A549 (cell line): ENCODE data around the gene AIRE. TPM values are rescaled to one million over a fixed set of nuclear protein-coding genes. Genes with fewer than 3 reads are reported as not detected.
A peak's percentile ranks its signal among the peaks of the same experiment; 100 is the strongest.

Source experiments
- ATAC-seq, 2 experiments: fragments of 200-7000 bp in 1 of 2; fragments of >200 bp in 1 of 2; cut with Nextera tagmentation in 1 of 2; cut with Tn5 transposase in 1 of 2; 3 replicates each; pipeline versions ENCODE4 v1.8.0 to v1.9.1; 2018 to 2020; ENCODE audit warnings: mild to moderate bottlenecking in 1 of 2, moderate library complexity in 1 of 2
- CTCF ChIA-PET: fragments of 300-600 bp; sonication (Branson Sonifier 250); formaldehyde crosslinking; extraction: SDS; loops from one replicate; lab custom pipeline; 2021; ENCODE audit warnings: antibody characterized with exemption, inconsistent platforms; lab: Yijun Ruan, JAX
- POLR2A ChIA-PET: fragments of 350-600 bp; formaldehyde crosslinking; extraction: SDS; loops from one replicate; lab custom pipeline; 2021; ENCODE audit warnings: antibody characterized with exemption, inconsistent platforms; lab: Yijun Ruan, JAX
- DNase-seq, 2 experiments: peaks; one replicate each; pipeline versions ENCODE4 v3.0.0 to v3.0.0-alpha.2; 2011 to 2016; ENCODE audit warnings: low read depth in 1 of 2, low spot score in 1 of 2
- FAIRE-seq: peaks from 2 replicates; lab custom pipeline; 2011; peaks lifted over from hg19 to GRCh38; lab: Jason Lieb, UNC
- H3K27ac ChIP-seq, 2 experiments: fragments of >200 bp; sonication (Bioruptor Twin); formaldehyde crosslinking; 3 replicates each; pipeline ENCODE4 v1.5.1; 2016 to 2017
- H3K4me1 ChIP-seq: fragments of >200 bp; sonication (Bioruptor Twin); formaldehyde crosslinking; 3 replicates; pipeline ENCODE4 v1.6.1; 2016
- H3K4me2 ChIP-seq: fragments of >200 bp; sonication (Bioruptor Twin); formaldehyde crosslinking; 3 replicates; pipeline ENCODE4 v1.6.1; 2016
- H3K4me3 ChIP-seq: fragments of >200 bp; sonication (Bioruptor Twin); formaldehyde crosslinking; 3 replicates; pipeline ENCODE4 v1.5.1; 2016
- H3K9me3 ChIP-seq: fragments of >200 bp; sonication (Bioruptor Twin); formaldehyde crosslinking; 3 replicates; pipeline ENCODE4 v1.6.1; 2016
- ATOH8 ChIP-seq: fragments of 250-450 bp; sonication (Bioruptor Pico); IDR thresholded peaks from 2 replicates; pipeline ENCODE4 v1.5.0; 2020; ENCODE audit warnings: low read depth, mild to moderate bottlenecking, moderate library complexity
- CTCF ChIP-seq: fragments of >200 bp; sonication (Bioruptor Twin); formaldehyde crosslinking; IDR thresholded peaks from 3 replicates; pipeline ENCODE4 v1.5.1; 2016
- E2F6 ChIP-seq: IDR thresholded peaks from 2 replicates; pipeline ENCODE4 v1.6.1; 2012; ENCODE audit warnings: low read depth, borderline replicate concordance
- EP300 ChIP-seq, 2 experiments: fragments of >200 bp; sonication (Bioruptor Twin); formaldehyde crosslinking; IDR thresholded peaks; 2 replicates in 1 of 2; 3 replicates in 1 of 2; pipeline ENCODE4 v1.6.1; 2016 to 2017
- HMGXB4 ChIP-seq: fragments of 250-450 bp; sonication (Bioruptor Pico); IDR thresholded peaks from 2 replicates; pipeline ENCODE4 v1.5.0; 2021; ENCODE audit warnings: mild to moderate bottlenecking, moderate library complexity, borderline replicate concordance
- JUN ChIP-seq, 2 experiments: fragments of >200 bp; sonication (Bioruptor Twin); formaldehyde crosslinking; IDR thresholded peaks; 2 replicates in 1 of 2; 3 replicates in 1 of 2; pipeline ENCODE4 v1.6.1; 2016 to 2017
- JUNB ChIP-seq: fragments of >200 bp; sonication (Bioruptor Twin); formaldehyde crosslinking; IDR thresholded peaks from 2 replicates; pipeline ENCODE4 v1.6.1; 2016
- KDM1A ChIP-seq: fragments of 200-600 bp; sonication (generic); IDR thresholded peaks from 2 replicates; pipeline ENCODE4 v1.6.1; 2016; ENCODE audit warnings: low read depth, mild to moderate bottlenecking
- KDM5A ChIP-seq: fragments of 200-600 bp; sonication (generic); IDR thresholded peaks from 2 replicates; pipeline ENCODE4 v1.6.1; 2016; ENCODE audit warnings: antibody characterized with exemption, mild to moderate bottlenecking
- MAFK ChIP-seq: fragments of 450-650 bp; IDR thresholded peaks from 2 replicates; pipeline ENCODE4 v1.6.1; 2014; ENCODE audit not compliant: partially characterized antibody
- MAX ChIP-seq: IDR thresholded peaks from 2 replicates; pipeline ENCODE4 v1.6.1; 2012
- MAZ ChIP-seq: fragments of 150-350 bp; IDR thresholded peaks from 2 replicates; pipeline ENCODE4 v1.6.1; 2014; ENCODE audit warnings: antibody characterized with exemption, low read depth, low read length, borderline replicate concordance
- NFE2L2 ChIP-seq: fragments of 150-350 bp; conservative IDR thresholded peaks from 2 replicates; pipeline ENCODE4 v1.6.1; 2014; ENCODE audit warnings: low read length
- NPAS2 ChIP-seq: fragments of 250-450 bp; sonication (Bioruptor Pico); IDR thresholded peaks from 2 replicates; pipeline ENCODE4 v1.8.0; 2022; ENCODE audit warnings: mild to moderate bottlenecking, moderate library complexity, borderline replicate concordance
- NR3C1 ChIP-seq: fragments of >200 bp; sonication (Bioruptor Twin); formaldehyde crosslinking; IDR thresholded peaks from 3 replicates; pipeline ENCODE4 v1.6.1; 2017
- PBX3 ChIP-seq: IDR thresholded peaks from 2 replicates; pipeline ENCODE4 v1.6.1; 2012
- RARB ChIP-seq: fragments of 250-450 bp; sonication (Bioruptor Pico); IDR thresholded peaks from 2 replicates; pipeline ENCODE4 v1.8.0; 2021; ENCODE audit warnings: mild to moderate bottlenecking, moderate library complexity
- RFX5 ChIP-seq: fragments of 450-650 bp; IDR thresholded peaks from 2 replicates; pipeline ENCODE4 v1.7.1; 2014; ENCODE audit warnings: antibody characterized with exemption, mild to moderate bottlenecking, moderate library complexity
- TFCP2L1 ChIP-seq: fragments of 250-450 bp; sonication (Bioruptor Pico); IDR thresholded peaks from 2 replicates; pipeline ENCODE4 v1.5.0; 2021; ENCODE audit warnings: mild to moderate bottlenecking
- ZC3H11A ChIP-seq: fragments of 450-650 bp; IDR thresholded peaks from 2 replicates; pipeline ENCODE4 v1.6.1; 2014; ENCODE audit warnings: antibody characterized with exemption, mild to moderate bottlenecking
- ZFP36 ChIP-seq: fragments of 450-650 bp; IDR thresholded peaks from 2 replicates; pipeline ENCODE4 v1.6.1; 2014; ENCODE audit warnings: borderline replicate concordance; ENCODE audit not compliant: partially characterized antibody
- ZNF302 ChIP-seq: fragments of 250-450 bp; sonication (Bioruptor Pico); IDR thresholded peaks from 2 replicates; pipeline ENCODE4 v1.9.0; 2021; ENCODE audit warnings: inconsistent platforms, mild to moderate bottlenecking, moderate library complexity
- WGBS: methylation state at CpG from one replicate; pipeline ENCODE4 v1.1.6; 2017; ENCODE audit errors: missing lambda C conversion rate; 5-methylcytosine and 5-hydroxymethylcytosine counted together
- polyA plus RNA-seq, 4 experiments: library from polyadenylated mRNA; depleted of rRNA in 3 of 4; stranded (reverse); fragments of >200 nt; fragmentation: RNase III in 1 of 4; extraction: RNeasy Plus Mini Kit Qiagen cat#74134 plus additional on column Dnase treatment in 1 of 4; gene quantifications; 2 replicates in 3 of 4; 3 replicates in 1 of 4; pipeline ENCODE4 v1.2.3, GENCODE V29; 2011 to 2017

Gene AIRE
- polyA plus RNA-seq, 2 of the 4 experiments (the other 2 are of a cell fraction): not detected

- Histone ChIP-seq H3K4me2 (no peak overlapping the region), H3K9me3 (no peaks in the 10 kb centered on the region), H3K4me3 (no peak overlapping the region), H3K27ac (no peak overlapping the region), H3K4me1 (peaks cover 18% of the 10 kb centered on the region)
- TF ChIP-seq RARB (CRISPR knock-in tag) (no peak), ZNF302 (CRISPR knock-in tag) (no peak), TFCP2L1 (no peak), CTCF (no peak)
- FAIRE-seq: no peak
- WGBS: no CpG with 5 or more reads among the region's 15 CpGs
- ATAC-seq: no peak
- no peak for DNase-seq
- CTCF ChIA-PET: no interaction called here
- POLR2A ChIA-PET: no interaction called here
These were observed 7.1 kb downstream of the AIRE start for GRCh38 chr21:44292812-44293195.

GRCh38 chr21:44293551-44294231, 8.0 kb downstream of the AIRE start:
- ChIA-PET POLR2A (no interaction called here), CTCF (interaction anchor here (1.9 kb wide), 1 partner anchor 11 kb away, joined by 10 read pairs; no protein-coding TSS in a partner anchor)
- 79% methylated on average over 9 of the region's 33 CpGs for WGBS
- no peak overlapping the region for H3K4me2 ChIP-seq
- ATAC-seq: no peak
- peak overlapping the region in 1 of 2 experiments; percentile 80; a peak in 3 of 6 replicates for H3K27ac ChIP-seq
- no peak for FAIRE-seq
- no peak overlapping the region for H3K4me3 ChIP-seq
- no peaks in the 10 kb centered on the region for H3K9me3 ChIP-seq
- no peak for DNase-seq
- peaks cover 18% of the 10 kb centered on the region for H3K4me1 ChIP-seq
- no peak for TF ChIP-seq RARB (CRISPR knock-in tag)
- no peak for TF ChIP-seq CTCF
- no peak for TF ChIP-seq JUNB
- TF ChIP-seq ZC3H11A: no peak
- no peak for TF ChIP-seq ATOH8 (CRISPR knock-in tag)
- no peak for TF ChIP-seq EP300 (IDR thresholded peaks at IDR 0.05)
- no peak for TF ChIP-seq PBX3
- no peak for TF ChIP-seq MAFK
- no peak for TF ChIP-seq KDM1A
- TF ChIP-seq RFX5: no peak
- no peak for TF ChIP-seq MAZ
- TF ChIP-seq JUN (IDR thresholded peaks at IDR 0.05): no peak
- no peak for TF ChIP-seq KDM5A
- no peak for TF ChIP-seq HMGXB4 (CRISPR knock-in tag)
- no peak for TF ChIP-seq NR3C1
- no peak for TF ChIP-seq MAX
- TF ChIP-seq NFE2L2: no peak
- TF ChIP-seq E2F6: no peak
- TF ChIP-seq NPAS2 (CRISPR knock-in tag): no peak
- no peak for TF ChIP-seq ZFP36
